ENCODE results near the gene ATP7B.

GRCh38 chr13:51905787-51906186, 105.5 kb downstream of the ATP7B start:
- TF ChIP-seq CTCF (IDR thresholded peaks at IDR 0.05) (no peak), EP300 (IDR thresholded peaks at IDR 0.05) (no peak), POLR2A (IDR thresholded peaks at IDR 0.05) (no peak)
